Measurements from ENCODE around the gene FRMD6.
"Not testable (repeated sequence)": the region's sequence is repeated elsewhere in the genome, so short reads cannot be mapped to it uniquely, and the experiment has no call there.

Gene FRMD6

DNA sequence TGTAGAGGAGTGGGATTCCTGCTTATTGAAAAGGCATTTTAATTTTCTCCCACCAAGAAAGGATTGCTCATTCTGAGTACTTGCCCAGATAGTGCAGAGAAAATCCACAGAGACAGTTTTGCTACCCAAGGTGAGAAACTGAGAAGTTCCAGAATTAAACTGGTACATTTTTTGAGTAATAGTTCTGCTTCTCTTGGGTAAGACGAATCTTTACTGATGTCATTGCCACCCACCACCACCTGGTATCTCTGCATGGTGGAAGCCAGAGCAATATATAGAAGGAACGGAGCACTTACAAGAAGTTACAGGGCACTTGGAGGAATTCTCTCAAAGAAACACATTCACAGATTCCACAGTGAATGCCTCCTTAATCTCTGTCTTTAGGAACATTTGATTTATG is 20.7 kb upstream of the FRMD6 start:
- no peak for DNase-seq (ENCODE audit: low read depth in 2 of 2)

DNA sequence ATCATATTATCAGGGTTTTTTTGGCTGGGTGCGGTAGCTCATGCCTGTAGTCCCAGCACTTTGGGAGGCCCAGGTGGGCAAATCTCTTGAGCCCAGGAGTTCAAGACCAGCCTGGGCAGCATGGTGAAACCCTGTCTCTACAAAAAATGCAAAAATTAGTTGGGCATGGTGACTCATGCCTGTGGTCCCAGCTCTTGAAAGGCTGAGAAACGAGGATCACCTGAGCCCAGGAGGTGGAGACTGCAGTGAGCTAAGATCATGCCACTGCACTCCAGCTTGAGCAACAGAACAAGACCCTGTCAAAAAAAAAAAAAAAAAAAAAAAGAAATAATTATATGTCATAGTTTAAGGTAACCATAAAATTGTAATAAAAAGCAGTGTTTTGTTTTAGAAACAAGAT is 18.4 kb upstream of the FRMD6 start:
- DNase-seq (ENCODE audit: low read depth in 2 of 2) = not testable (repeated sequence)

DNA sequence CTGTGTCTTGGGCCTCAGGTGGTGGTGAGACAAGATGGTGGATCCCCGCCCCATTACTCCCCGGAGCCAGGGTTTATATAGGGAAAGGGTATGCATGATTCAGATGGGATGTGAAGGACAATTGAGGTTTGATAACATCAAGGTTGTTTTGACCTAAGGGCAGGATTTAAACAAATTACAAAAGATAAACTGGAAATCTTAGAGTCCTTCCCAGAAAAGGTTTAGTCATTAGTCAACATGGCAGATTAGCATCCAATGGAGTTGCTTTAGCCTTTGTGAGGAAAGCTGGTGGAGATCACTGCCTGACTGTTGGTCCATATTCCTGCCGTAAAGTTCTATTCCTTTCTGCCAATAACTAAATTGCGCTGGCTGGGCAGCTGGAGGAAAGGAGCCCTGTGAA is 15.6 kb upstream of the FRMD6 start:
- DNase-seq (ENCODE audit: low read depth in 2 of 2) = no peak

DNA sequence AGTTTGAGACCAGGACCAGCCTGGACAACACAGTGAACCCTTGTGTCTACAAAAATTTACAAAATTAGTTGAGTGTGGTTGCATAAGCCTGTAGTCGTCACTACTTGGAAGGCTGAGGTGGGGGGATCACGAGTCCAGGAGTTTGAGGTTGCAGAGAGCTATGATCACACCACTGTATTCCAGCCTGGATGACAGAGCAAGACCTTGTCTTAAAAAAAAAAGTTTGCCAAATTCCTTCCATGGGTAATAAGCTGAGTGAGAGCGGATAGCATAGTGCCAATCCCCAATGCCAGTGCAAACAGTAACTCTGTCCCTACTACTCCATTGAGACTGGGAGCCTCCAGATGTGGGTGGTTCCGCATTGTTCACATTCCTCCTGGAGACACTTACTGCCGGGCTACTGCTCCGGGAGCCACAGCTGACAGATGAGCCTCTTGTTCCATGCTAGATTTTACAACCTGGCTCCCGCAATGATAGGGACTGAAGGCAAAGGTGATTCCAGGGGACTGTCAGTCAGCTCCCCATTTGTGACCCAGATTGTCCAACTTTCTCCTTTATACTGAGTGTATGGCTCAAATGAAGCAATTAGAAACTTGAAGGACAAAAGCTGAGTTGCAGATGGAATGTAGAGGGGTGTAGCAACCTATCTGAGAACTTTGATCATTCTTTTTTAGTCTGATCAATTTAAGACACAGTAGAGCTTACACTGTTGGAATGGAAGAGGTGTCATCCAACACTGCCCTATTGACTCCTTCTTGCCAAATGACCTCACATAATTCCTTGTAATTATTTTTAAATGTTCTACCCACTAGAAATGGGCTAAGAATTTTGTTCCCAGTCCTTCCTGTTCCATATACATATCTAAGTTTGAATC is 13.4 kb upstream of the FRMD6 start:
- DNase-seq (ENCODE audit: low read depth in 2 of 2) = no peak

- DNase-seq (ENCODE audit: low read depth in 2 of 2) = no peak
Observed at GRCh38 chr14:51639668-51640316, 11.9 kb upstream of the FRMD6 start.

DNA sequence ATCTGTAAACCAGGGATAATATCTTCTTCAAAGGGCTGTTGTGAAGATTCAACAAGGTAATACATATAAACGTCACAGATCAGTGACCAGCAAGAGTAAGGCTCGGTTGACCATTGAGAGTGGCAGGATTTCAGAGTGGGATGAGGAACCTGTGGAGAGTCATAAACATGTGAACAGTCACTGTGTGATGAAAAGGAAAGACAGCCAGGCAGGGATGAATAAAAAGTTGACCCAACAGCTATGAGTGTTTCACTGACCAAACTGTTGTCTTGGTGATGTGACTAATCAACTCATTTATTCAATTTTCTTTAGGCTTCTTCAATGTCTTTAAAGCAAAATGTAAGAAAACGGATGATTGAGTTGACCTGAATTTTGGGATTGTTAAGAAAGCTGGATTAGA is 8.6 kb upstream of the FRMD6 start:
- DNase-seq (ENCODE audit: low read depth in 2 of 2) = no peak

- DNase-seq (ENCODE audit: low read depth in 2 of 2) = no peak
Observed at GRCh38 chr14:51644217-51644933, 7.3 kb upstream of the FRMD6 start.

- DNase-seq (ENCODE audit: low read depth in 2 of 2) = no peak
Observed at GRCh38 chr14:51648296-51648695, 3.4 kb upstream of the FRMD6 start.

DNA sequence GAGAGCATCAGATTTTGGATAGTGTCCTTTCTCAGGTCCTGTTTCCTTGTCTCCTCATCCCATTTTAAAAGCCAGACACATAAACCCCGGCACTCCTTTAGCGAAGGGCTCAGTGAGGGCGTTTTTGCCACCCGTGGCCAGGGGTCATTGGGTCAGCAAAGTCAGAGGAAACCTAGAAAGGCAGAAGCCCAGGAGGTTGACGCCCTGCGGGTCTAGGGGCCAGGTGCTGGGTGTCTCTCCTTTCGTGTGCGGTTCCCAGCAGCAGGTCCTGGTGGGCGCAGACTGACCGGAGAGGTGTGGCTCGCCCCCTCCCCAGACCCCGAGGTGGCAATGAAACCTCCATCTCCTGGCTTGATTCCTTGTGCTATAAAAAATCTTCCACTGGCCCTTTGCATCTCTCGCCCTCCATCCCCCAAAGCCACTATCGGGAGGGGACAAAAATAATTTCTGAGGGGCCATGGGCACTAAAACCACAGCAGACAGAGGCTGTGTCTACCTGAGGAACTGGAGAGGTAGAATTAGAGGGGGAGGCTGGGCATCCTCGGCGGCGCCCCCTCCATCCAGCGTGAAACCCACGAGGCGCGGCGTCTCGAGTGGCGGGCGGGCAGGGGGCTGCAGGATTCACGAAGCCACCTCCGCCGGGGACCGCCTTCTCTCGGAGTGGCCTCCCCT is 858 bp upstream of the FRMD6 start:
- DNase-seq (ENCODE audit: low read depth in 2 of 2) = no peak

- peak; percentile 12 to 20 for DNase-seq (ENCODE audit: low read depth in 2 of 2)
Observed at GRCh38 chr14:51652168-51653078, 713 bp downstream of the FRMD6 start.

- no peak for DNase-seq (ENCODE audit: low read depth in 2 of 2)
Observed at GRCh38 chr14:51653079-51653774, 1.5 kb downstream of the FRMD6 start.

DNA sequence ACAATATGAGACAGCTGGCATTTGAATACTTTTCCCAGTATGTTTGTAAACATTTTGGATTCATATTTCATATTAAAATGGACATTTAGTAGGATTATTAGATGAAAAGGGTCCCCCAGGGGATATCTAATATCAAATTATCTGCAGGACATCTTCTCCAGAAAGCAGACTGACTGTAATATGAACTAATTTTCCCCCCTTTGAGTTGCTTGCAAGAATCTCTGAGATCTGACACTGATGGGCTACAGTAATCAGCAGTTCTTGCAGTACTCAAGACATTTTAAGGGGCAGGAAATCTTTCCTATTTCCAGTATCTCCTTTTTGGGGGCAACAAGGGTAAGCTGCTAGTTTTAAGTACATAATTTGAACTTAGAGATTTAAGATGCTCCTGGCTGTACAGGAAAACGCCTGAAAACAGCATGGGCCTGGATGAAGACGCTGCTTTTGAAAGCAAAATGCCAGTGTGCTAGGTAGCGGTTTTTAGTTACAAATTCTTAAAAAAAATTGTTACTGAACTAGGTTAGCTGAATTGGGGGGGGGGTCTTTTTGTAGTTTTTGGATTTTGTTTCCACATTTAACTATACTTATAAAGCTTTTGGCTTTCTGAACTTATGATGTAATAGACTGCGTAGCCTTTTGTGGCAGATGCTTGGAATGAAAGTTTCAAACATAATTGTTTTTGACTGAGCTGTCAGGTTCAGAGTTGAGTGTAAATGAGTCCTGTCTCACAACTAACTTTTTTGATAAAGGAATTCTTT is 2.2 kb downstream of the FRMD6 start:
- DNase-seq (ENCODE audit: low read depth in 2 of 2) = no peak

DNA sequence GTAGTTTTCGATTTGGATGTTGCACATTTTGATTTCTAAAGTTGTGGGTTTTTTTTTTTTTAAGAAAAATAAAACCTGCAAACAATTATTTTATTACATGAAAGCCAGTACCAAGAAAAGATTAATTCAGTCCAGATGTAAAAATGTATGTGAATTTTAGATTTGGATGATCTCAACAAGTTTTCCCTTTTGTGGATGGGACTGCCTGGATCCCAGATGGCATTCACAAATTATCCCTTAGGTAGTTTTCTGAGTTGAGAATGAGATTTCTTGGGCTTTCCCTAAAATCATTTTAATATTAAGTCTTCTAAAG is 2.8 kb downstream of the FRMD6 start:
- DNase-seq (ENCODE audit: low read depth in 2 of 2) = no peak

GRCh38 chr14:51657762-51658161 is 6.1 kb downstream of the FRMD6 start:
- no peak for DNase-seq (ENCODE audit: low read depth in 2 of 2)

GRCh38 chr14:51658441-51659173 is 6.9 kb downstream of the FRMD6 start:
- DNase-seq (ENCODE audit: low read depth in 2 of 2) = no peak

- DNase-seq (ENCODE audit: low read depth in 2 of 2) = no peak
Observed at GRCh38 chr14:51660741-51661140, 9.0 kb downstream of the FRMD6 start.

DNA sequence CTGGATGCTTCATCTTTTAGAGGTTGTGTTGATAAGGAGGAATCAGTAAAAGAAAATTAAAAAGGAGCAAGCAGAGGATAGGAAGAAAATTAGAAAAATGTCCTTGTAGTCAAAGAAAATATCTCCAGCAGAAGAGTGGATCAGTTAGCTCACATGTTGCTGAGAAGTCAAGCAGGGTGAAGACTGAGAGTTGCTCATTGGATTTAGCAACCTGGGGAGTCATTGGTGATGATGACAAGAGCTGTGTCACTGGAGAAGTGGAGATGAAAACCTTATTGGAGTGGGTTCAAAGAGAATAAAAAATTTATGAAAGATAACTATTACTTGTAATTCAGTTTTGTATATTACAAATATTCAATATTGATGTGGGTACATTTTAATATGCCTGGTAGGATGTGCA is 9.8 kb downstream of the FRMD6 start:
- DNase-seq (ENCODE audit: low read depth in 2 of 2) = no peak

DNA sequence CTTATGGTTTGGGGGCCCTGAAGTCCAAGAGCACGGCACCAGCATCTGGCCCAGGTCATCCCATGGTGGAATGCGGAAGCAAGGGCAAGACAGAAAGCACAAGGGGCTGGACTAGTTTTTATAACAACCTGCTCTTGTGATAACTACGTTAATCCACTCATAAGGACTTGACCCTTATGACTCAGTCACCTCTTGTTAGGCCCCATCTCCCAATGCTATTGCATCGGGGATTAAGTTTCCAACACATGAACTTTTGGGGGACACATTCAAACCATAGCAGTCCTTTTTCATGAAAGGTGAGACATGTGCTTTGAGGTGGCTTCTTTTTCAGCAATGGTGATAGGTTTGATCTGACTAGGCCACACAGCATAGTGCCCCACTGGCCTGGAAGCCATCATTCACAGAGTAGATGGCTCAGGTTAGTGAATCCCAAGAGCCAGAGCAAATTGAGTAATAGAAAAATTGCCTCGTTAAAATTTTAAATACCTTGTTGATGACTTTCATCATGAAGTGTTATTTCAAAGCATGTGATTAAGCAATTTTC is 12.1 kb downstream of the FRMD6 start:
- no peak for DNase-seq (ENCODE audit: low read depth in 2 of 2)

DNA sequence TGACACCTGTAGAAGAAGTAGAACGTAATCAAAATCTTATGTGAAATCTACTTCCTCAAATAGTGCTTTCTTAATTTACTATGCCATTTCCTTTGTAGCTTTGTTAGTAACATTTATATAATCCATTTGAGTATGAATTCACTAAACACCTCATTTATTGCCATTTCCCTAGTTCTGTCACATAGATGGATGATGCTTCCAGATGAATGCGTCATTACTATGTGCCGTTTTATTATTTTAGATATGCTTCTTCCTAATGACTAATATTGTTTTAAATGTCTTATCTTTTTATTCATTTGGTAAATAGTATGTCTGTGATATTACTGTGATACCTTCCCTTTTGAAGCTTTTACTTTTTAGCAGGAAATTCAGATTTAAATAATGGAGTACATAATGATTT is 14.4 kb downstream of the FRMD6 start:
- DNase-seq (ENCODE audit: low read depth in 2 of 2) = no peak

Data from stimulated activated CD4-positive, alpha-beta T cell treated with anti-CD3 and anti-CD28 coated beads, Interleukin-4, amount 100 ng/mL, for 48 hours (primary cell).